Activated naive CD4-positive, alpha-beta T cell (primary cell): ENCODE data around the gene FSIP2.
"Not testable (repeated sequence)": the region's sequence is repeated elsewhere in the genome, so short reads cannot be mapped to it uniquely, and the experiment has no call there.

Experiments
- DNase-seq, 4 experiments: peaks; one replicate each; lab custom pipeline; 2025; lab: John Stamatoyannopoulos, UW

FSIP2 gene

DNA sequence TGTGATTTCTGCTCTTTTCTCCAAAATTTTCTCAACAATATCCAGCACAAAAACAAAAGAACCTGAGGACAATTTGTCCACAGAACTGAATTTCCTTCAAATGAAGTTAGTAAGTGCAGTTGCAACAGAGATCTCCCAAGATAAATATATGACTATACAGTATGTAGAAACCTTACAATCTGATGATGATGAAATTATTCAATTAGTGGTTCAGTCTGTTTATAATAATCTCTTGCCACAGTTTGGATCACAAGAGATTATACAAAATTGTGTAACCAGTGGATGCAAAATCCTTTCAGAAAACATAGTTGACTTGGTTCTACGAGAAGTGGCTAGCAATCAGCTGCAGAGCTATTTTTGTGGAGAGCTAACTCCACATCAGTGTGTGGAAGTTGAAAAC lies 68.7 kb downstream of the FSIP2 start:
- DNase-seq, result no peak

DNA sequence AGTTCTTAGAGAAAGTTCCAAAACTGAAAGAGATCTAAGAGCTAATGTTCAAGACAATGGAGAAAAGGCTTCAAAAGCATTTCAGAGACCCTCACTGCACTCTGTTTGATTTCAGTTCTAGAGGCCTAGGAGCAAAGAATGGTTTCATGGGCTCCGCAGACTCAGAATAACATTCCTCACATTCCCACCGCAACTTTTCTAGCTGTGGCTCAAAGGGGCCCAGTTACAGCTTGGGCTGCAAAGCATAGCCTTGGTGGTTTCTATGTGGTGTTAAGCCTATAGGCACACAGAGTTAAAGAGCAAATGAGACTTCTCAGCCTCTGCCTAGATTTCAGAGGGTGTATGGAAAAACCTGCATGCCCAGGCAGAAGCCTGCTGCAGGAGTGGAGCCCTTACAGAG lies 73.0 kb downstream of the FSIP2 start:
- no peak for DNase-seq

DNA sequence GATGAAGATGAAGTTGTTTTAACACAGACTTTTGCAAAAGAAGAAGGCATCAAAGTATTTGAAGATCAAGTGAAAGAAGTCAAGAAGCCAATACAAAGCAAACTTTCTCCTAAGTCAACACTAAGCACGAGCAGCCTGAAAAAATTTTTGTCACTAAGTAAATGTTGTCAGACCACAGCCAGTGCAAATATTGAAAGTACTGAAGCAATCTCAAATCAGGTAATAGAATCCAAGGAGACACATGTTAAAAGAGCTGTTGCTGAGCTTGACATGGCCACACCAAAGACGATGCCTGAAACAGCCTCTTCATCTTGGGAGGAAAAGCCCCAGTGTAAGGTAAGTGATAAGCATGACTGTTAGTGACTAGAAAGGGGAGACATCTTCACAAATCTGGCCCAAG lies 75.1 kb downstream of the FSIP2 start:
- DNase-seq, result no peak

DNA sequence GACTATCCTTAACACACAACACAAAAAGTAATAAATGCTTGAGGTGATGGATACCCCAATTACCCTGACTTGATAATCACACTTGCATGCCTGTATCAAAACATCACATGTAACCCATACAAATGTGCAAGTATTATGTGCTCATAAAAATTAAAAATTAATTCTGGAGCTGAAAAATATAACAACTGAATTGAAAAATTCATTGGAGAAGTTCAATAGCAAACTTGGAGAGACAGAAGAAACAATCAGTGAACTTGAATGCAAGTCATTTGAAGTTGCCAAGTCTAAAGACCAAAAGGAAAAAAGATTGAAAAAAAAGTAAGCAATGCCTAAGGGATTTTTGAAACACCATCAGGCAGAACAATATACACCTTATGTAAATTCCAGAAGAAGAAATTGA lies 79.4 kb downstream of the FSIP2 start:
- no peak for DNase-seq

DNA sequence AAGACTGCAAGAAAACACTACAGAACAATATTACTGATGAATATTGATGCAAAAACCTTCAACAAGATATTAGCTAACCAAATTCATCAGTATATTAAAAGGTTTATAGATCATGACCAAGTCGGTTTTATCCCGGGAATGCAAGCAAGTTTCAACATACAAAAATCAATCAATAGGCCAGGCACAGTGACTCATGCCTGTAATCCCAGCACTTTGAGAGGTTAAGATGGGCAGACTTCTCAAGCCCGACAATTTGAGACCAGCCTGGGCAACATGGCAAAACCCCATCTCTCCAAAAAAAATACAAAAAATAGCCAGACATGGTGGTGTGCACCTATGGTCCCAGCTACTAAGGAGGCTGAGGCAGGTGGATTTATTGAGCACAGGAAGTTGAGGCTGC lies 82.9 kb downstream of the FSIP2 start:
- no peak for DNase-seq

GRCh38 chr2:185823773-185824172 lies 85.2 kb downstream of the FSIP2 start:
- no peak for DNase-seq

DNA sequence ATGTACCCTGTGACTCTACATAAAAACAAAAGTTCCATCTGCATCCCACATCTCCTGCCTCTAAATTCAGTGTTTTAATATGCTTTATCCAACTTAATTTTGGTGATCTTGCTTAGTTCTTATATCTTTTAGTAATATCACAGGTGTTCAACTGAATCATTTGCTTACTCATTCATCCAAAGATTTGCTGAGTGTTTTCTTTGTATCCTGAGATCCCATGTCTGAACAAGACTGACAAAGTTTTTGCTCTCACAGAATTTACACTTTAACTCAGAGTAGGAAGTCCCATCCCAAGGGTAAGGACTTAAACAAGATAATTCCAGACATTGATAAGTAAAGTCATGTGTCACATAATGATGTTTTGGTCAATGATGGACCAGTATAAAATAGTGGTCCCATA lies 87.0 kb downstream of the FSIP2 start:
- no peak for DNase-seq

DNA sequence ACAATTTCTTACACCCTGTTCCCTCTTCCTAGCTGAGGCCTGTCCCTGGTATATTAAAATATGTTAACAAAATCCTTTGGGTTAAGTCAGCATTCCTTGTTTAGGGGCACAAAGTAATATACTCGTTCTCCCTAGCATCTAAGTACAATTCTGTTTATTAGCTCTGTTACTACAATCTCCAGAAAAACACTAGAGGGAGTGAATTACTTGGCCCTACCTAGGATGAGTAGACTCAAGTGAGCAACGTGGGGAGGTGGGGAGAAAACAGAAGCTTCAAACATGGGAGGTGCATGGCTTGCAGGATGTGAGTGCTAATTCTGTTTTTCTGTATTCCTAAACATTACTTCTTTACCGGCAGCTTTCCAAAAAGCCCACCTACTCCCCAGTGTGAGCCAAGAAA lies 89.7 kb downstream of the FSIP2 start:
- DNase-seq, result no peak

DNA sequence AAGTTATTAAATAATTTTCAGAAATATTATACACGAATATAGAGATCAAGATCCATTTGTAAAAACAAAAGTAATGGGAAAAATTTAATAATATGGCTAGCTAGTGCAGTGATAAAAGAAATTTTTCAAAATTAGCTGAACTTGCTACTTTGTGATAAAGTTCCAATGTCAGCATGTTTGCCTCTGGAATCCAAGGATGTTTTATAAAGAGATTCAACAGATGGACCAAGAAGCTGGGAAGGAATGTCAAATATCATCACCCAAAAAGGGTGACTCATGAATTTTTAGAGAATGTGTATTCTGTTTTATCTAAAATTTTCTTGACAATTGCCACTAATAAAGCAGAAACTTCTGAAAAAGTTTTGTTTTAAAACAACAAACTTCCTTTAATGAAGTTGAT lies 95.3 kb downstream of the FSIP2 start:
- no peak for DNase-seq

GRCh38 chr2:185835974-185836373 lies 97.4 kb downstream of the FSIP2 start:
- DNase-seq, result no peak

DNA sequence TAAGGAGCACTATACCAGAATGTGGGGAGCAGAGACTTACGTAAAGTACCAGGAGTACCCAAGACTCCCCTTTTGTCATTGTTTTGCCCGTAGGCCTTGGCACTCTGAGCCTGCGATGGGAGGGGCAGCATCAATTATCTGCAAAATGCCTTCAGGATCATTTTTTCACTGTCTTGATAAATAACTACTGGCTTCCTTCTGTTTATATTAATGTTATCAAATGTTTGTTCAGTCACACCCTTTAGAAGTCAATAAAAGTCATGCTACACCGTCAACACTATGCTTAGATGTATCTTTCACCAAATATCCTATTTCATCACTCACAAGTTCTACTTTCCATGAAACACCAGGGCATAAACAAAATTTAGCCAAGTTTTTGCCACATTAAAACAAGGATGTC lies 116.3 kb downstream of the FSIP2 start:
- no peak for DNase-seq

DNA sequence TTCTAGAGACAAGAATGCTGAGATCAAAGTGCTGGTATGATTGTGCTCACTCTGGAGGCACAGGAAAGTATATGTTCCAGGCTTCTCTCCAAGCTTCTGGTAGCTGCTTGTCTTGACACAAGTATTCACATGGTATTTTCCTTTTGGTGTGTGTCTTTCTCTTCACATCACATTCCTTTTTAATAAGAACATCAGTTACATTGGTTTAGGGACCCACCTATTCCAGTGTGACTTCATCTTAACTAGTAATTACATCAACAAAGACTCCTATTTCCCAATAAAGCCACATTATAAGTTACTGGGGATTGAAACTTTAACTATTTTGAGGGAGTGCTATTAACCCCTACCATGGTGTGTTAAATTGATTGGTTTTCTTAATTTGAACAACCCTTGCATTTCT lies 119.1 kb downstream of the FSIP2 start:
- no peak for DNase-seq

DNA sequence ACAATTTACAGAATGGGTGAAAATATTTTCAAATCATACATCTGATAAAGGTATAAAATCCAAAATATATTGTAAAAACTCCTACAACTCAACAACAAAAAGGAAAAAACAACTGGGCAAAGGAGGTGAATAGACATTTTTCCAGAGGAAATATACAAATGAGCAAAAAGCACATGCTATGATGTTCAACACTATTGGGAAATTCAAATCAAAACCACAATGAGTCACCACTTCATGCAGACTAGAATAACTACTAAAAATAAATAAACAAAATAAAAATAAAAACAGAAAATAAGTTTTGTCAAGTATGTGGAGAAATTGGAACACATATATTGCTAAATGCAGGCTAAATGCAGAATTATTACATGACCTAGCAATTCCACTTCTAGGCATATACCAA lies 120.9 kb downstream of the FSIP2 start:
- DNase-seq, result no peak

GRCh38 chr2:185860321-185860720 lies 121.7 kb downstream of the FSIP2 start:
- no peak for DNase-seq

DNA sequence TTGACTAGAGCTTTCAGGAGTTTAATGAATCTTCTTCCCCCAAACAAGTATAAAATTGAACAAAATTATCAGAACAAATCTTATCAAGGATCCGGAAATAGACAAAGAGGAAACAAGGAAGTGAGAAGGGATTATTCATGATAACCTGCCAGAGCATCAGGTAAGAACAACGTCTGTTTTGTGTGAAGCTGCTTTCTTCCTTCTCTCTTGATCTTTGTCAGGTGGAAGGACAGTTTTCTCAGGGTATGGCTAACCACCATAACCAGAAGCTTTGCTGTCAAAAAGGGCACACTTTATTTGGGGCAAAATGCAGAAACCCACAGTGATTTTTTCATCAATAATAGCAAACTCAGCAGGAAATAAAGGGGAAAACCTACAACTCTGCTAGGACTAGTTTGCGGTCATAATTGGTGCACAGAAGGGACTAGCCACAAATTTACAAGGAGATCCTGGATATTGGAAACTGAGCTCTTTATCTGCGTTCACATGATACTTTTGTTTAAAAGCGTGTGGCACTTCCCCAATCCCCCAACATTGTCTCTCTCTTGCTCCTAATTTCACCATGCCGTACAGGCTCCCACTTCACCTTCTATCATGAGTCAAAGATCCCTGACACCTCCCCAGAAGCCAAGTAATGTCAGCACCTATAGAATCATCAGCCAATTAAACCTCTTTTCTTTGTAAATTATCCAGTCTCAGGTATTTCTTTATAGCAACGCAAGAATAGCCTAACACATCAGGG lies 124.2 kb downstream of the FSIP2 start:
- no peak for DNase-seq

- not testable (repeated sequence) for DNase-seq
Measured at GRCh38 chr2:185864468-185865260, 126.1 kb downstream of the FSIP2 start.

DNA sequence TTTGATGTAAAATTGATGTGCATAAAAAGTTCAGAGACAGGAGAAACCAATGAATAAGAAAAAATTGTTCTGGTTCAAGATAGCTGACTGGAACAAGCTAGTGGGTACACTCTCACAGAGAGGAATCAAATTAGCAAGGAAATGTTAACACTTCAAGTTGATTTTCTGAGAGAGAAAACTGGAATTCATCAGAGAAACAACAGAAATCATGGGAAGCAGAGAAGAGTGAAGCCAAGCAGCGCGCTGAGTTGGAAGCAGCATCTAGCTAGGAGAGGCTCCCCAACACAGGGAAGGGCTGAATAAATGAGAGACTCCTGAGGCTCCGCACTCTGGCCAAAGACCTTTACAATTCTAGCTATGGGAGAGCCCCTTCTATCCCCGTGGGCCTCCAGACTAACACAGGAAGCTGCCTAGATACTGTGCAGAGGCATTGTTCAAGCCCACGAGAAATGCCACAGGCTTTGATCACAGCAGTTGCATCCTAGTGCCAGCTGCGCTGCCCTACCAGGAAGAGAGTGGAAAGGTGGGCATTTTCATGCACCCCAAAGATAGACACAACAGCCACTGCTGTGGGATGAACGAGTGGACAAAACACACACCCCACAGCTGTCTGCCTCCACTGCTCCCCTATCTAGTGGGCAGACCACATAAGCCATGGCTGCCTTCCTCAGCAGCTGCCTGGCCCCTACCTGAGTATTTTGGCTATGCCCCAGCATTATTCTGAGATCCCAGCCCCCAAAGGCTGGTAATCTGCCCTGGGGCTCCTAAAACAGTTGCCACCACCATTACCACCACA lies 136.7 kb downstream of the FSIP2 start:
- DNase-seq, result no peak

DNA sequence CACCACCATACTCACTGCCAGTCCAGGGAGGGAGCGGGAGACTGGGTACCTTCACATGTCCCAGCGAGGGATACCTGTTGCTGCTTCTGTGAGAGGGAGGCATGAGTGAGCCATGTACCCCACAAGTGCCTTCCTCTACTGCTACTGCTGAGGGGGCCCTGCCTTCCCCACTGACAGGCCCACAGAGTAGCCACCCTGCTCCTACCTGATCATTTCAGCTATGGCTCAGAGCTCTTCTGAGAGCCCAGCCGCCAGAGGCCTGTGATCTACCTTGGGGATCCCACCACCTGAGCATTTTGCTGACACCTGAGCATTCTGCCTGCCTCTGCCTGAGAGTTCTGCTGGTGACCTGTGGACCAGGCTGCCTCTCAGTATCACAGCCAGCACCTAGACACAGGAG lies 137.6 kb downstream of the FSIP2 start:
- DNase-seq, result no peak

- no peak for DNase-seq
Measured at GRCh38 chr2:185880396-185880795, 141.8 kb downstream of the FSIP2 start.
